Adipocyte (in vitro differentiated cells): Measurements from ENCODE around the gene ZBTB7C.

ENCODE experiments used
- DNase-seq: peaks from one replicate; pipeline ENCODE4 v3.0.0-alpha.2; 2015; ENCODE audit warnings: low read depth
- H3K27me3 ChIP-seq: replicated peaks from 2 replicates; pipeline ENCODE4 v1.7.0; 2013; ENCODE audit warnings: mild to moderate bottlenecking, low read length, moderate library complexity; ENCODE audit not compliant: control insufficient read depth, insufficient read depth
- H3K36me3 ChIP-seq: 2 replicates; pipeline ENCODE4 v1.7.0; 2013; ENCODE audit warnings: low read length, mild to moderate bottlenecking, moderate library complexity; ENCODE audit not compliant: control insufficient read depth, insufficient read depth, severe bottlenecking
- H3K4me1 ChIP-seq: 2 replicates; pipeline ENCODE4 v1.7.0; 2013; ENCODE audit warnings: mild to moderate bottlenecking, low read length, moderate library complexity; ENCODE audit not compliant: control insufficient read depth, insufficient read depth
- H3K4me3 ChIP-seq: 2 replicates; pipeline ENCODE4 v1.7.0; 2013; ENCODE audit warnings: mild to moderate bottlenecking, low read length, moderate library complexity
- H3K9ac ChIP-seq: 2 replicates; pipeline ENCODE4 v1.7.0; 2013; ENCODE audit warnings: mild to moderate bottlenecking, low read length, moderate library complexity
- H3K9me3 ChIP-seq: 2 replicates; pipeline ENCODE4 v1.7.0; 2013; ENCODE audit warnings: mild to moderate bottlenecking, low read length, moderate library complexity; ENCODE audit not compliant: control insufficient read depth

ZBTB7C gene

GRCh38 chr18:48385596-48385995 lies 23.6 kb downstream of the ZBTB7C start:
- no peak overlapping the region for H3K9ac ChIP-seq
- H3K4me1 ChIP-seq, result peaks cover 14% of the 10 kb centered on the region
- no peak overlapping the region for H3K4me3 ChIP-seq
- no peak for DNase-seq
- no peaks in the 10 kb centered on the region for H3K36me3 ChIP-seq
- no peaks in the 10 kb centered on the region for H3K27me3 ChIP-seq
- H3K9me3 ChIP-seq, result no peaks in the 10 kb centered on the region

GRCh38 chr18:48376934-48377333 lies 32.2 kb downstream of the ZBTB7C start:
- no peaks in the 10 kb centered on the region for H3K36me3 ChIP-seq
- H3K4me3 ChIP-seq, result no peak overlapping the region
- H3K4me1 ChIP-seq, result peaks cover 12% of the 10 kb centered on the region
- H3K9me3 ChIP-seq, result no peaks in the 10 kb centered on the region
- H3K27me3 ChIP-seq, result no peaks in the 10 kb centered on the region
- DNase-seq, result no peak
- no peak overlapping the region for H3K9ac ChIP-seq

- Histone ChIP-seq H3K9me3 (no peaks in the 10 kb centered on the region), H3K36me3 (no peaks in the 10 kb centered on the region)
- no peak for DNase-seq
Measured at GRCh38 chr18:48376406-48376805, 32.8 kb downstream of the ZBTB7C start.

GRCh38 chr18:48375150-48375800 lies 33.9 kb downstream of the ZBTB7C start:
- Histone ChIP-seq H3K9me3 (no peaks in the 10 kb centered on the region), H3K36me3 (no peaks in the 10 kb centered on the region), H3K9ac (peak overlapping the region; percentile 29), H3K27me3 (no peaks in the 10 kb centered on the region), H3K4me1 (peaks cover 12% of the 10 kb centered on the region), H3K4me3 (peak overlapping the region; percentile 56)
- no peak for DNase-seq

More at GRCh38 chr18:48376406-48376805, 32.8 kb downstream of the ZBTB7C start:
- no peak overlapping the region for H3K4me3 ChIP-seq
- no peak overlapping the region for H3K9ac ChIP-seq
- H3K4me1 ChIP-seq, result peaks cover 12% of the 10 kb centered on the region
- H3K27me3 ChIP-seq, result no peaks in the 10 kb centered on the region

- DNase-seq, result no peak
- H3K4me3 ChIP-seq, result peak overlapping the region; percentile 56
- H3K27me3 ChIP-seq, result no peaks in the 10 kb centered on the region
- H3K9ac ChIP-seq, result peak overlapping the region; percentile 29
- peaks cover 12% of the 10 kb centered on the region for H3K4me1 ChIP-seq
- H3K36me3 ChIP-seq, result no peaks in the 10 kb centered on the region
- H3K9me3 ChIP-seq, result no peaks in the 10 kb centered on the region
Measured at GRCh38 chr18:48374423-48375149, 34.6 kb downstream of the ZBTB7C start.

- no peak overlapping the region for H3K9ac ChIP-seq
- H3K36me3 ChIP-seq, result no peaks in the 10 kb centered on the region
- H3K27me3 ChIP-seq, result no peaks in the 10 kb centered on the region
- no peaks in the 10 kb centered on the region for H3K9me3 ChIP-seq
- no peak for DNase-seq
- peaks cover 12% of the 10 kb centered on the region for H3K4me1 ChIP-seq
- H3K4me3 ChIP-seq, result no peak overlapping the region
Measured at GRCh38 chr18:48371854-48372602, 37.2 kb downstream of the ZBTB7C start.

GRCh38 chr18:48367557-48367956 lies 41.6 kb downstream of the ZBTB7C start:
- H3K4me3 ChIP-seq, result no peak overlapping the region
- no peaks in the 10 kb centered on the region for H3K36me3 ChIP-seq
- DNase-seq, result no peak
- H3K27me3 ChIP-seq, result peaks cover 4% of the 10 kb centered on the region
- no peaks in the 10 kb centered on the region for H3K9me3 ChIP-seq
- H3K9ac ChIP-seq, result no peak overlapping the region
- no peaks in the 10 kb centered on the region for H3K4me1 ChIP-seq

GRCh38 chr18:48365965-48366364 lies 43.2 kb downstream of the ZBTB7C start:
- peaks cover 8% of the 10 kb centered on the region for H3K27me3 ChIP-seq

GRCh38 chr18:48364146-48364545 lies 45.0 kb downstream of the ZBTB7C start:
- no peaks in the 10 kb centered on the region for H3K9me3 ChIP-seq
- peaks cover 8% of the 10 kb centered on the region for H3K27me3 ChIP-seq
- no peaks in the 10 kb centered on the region for H3K36me3 ChIP-seq
- no peak for DNase-seq
- no peaks in the 10 kb centered on the region for H3K4me1 ChIP-seq
- H3K4me3 ChIP-seq, result no peak overlapping the region
- no peak overlapping the region for H3K9ac ChIP-seq

More at GRCh38 chr18:48365965-48366364, 43.2 kb downstream of the ZBTB7C start:
- no peaks in the 10 kb centered on the region for H3K36me3 ChIP-seq
- DNase-seq, result no peak
- no peak overlapping the region for H3K4me3 ChIP-seq
- no peaks in the 10 kb centered on the region for H3K9me3 ChIP-seq
- H3K4me1 ChIP-seq, result no peaks in the 10 kb centered on the region
- H3K9ac ChIP-seq, result no peak overlapping the region

- no peaks in the 10 kb centered on the region for H3K36me3 ChIP-seq
- DNase-seq, result no peak
- H3K4me1 ChIP-seq, result no peaks in the 10 kb centered on the region
- H3K9me3 ChIP-seq, result no peaks in the 10 kb centered on the region
- H3K27me3 ChIP-seq, result peaks cover 8% of the 10 kb centered on the region
- H3K9ac ChIP-seq, result no peak overlapping the region
- H3K4me3 ChIP-seq, result no peak overlapping the region
Measured at GRCh38 chr18:48363175-48363574, 46.0 kb downstream of the ZBTB7C start.

GRCh38 chr18:48361801-48362200 lies 47.4 kb downstream of the ZBTB7C start:
- Histone ChIP-seq H3K9me3 (no peaks in the 10 kb centered on the region), H3K4me1 (no peaks in the 10 kb centered on the region), H3K4me3 (no peak overlapping the region), H3K27me3 (peaks cover 11% of the 10 kb centered on the region), H3K36me3 (no peaks in the 10 kb centered on the region), H3K9ac (no peak overlapping the region)
- no peak for DNase-seq
